HUES6 (cell line): Measurements from ENCODE around the gene SLC10A2.
"Not testable (repeated sequence)": the region's sequence is repeated elsewhere in the genome, so short reads cannot be mapped to it uniquely, and the experiment has no call there.

Source experiments
- H3K27ac ChIP-seq: 2 replicates; pipeline ENCODE4 v1.7.0; 2013; ENCODE audit warnings: low read depth, mild to moderate bottlenecking, low read length, inconsistent platforms
- H3K27me3 ChIP-seq: 2 replicates; pipeline ENCODE4 v1.6.1; 2013; ENCODE audit warnings: low read length; ENCODE audit not compliant: control insufficient read depth, insufficient read depth
- H3K36me3 ChIP-seq: 2 replicates; pipeline ENCODE4 v1.6.1; 2013; ENCODE audit warnings: low read length; ENCODE audit not compliant: control insufficient read depth, insufficient read depth
- H3K4me1 ChIP-seq: 2 replicates; pipeline ENCODE4 v1.6.1; 2013; ENCODE audit warnings: low read length; ENCODE audit not compliant: control insufficient read depth, insufficient read depth
- H3K4me3 ChIP-seq: 2 replicates; pipeline ENCODE4 v1.5.1; 2013; ENCODE audit warnings: low read depth, low read length
- H3K9ac ChIP-seq: one replicate; pipeline ENCODE4 v1.6.1; 2013; ENCODE audit warnings: mild to moderate bottlenecking, low read length
- H3K9me3 ChIP-seq: 2 replicates; pipeline ENCODE4 v1.6.1; 2013; ENCODE audit warnings: low read depth, low read length; ENCODE audit not compliant: control insufficient read depth, insufficient read depth

The SLC10A2 gene

GRCh38 chr13:103066079-103066780, at the start of gene SLC10A2:
SLC10A2 (minus strand) TSS chr13:103066417; CDS start chr13:103066249, 168 bp downstream.
- Histone ChIP-seq H3K4me1 (peaks cover 33% of the 10 kb centered on the region), H3K9me3 (no peaks in the 10 kb centered on the region), H3K27ac (no peak within 1 kb of the TSS), H3K27me3 (no peaks in the 10 kb centered on the region), H3K4me3 (no peak within 1 kb of the TSS), H3K9ac (no peak within 1 kb of the TSS), H3K36me3 (no peaks in the 10 kb centered on the region)

GRCh38 chr13:103107580-103107979, 41.4 kb upstream of the SLC10A2 start:
- no peaks in the 10 kb centered on the region for H3K4me1 ChIP-seq
- no peak overlapping the region for H3K4me3 ChIP-seq
- H3K27me3 ChIP-seq, result no peaks in the 10 kb centered on the region
- H3K27ac ChIP-seq, result no peak overlapping the region
- no peak overlapping the region for H3K9ac ChIP-seq
- no peaks in the 10 kb centered on the region for H3K36me3 ChIP-seq
- H3K9me3 ChIP-seq, result no peaks in the 10 kb centered on the region

GRCh38 chr13:103104340-103104739, 38.1 kb upstream of the SLC10A2 start:
- Histone ChIP-seq H3K9ac (no peak overlapping the region), H3K4me3 (no peak overlapping the region), H3K4me1 (peaks cover 8% of the 10 kb centered on the region; the same call in 1 of the 2 replicates), H3K9me3 (no peaks in the 10 kb centered on the region), H3K27me3 (no peaks in the 10 kb centered on the region), H3K27ac (no peak overlapping the region), H3K36me3 (no peaks in the 10 kb centered on the region)

GRCh38 chr13:103103456-103103855, 37.2 kb upstream of the SLC10A2 start:
- H3K36me3 ChIP-seq, H3K27ac ChIP-seq, H3K9me3 ChIP-seq, H3K27me3 ChIP-seq, H3K4me3 ChIP-seq, H3K9ac ChIP-seq, H3K4me1 ChIP-seq: not testable (repeated sequence)

GRCh38 chr13:103102482-103102881, 36.3 kb upstream of the SLC10A2 start:
- Histone ChIP-seq H3K9me3 (no peaks in the 10 kb centered on the region), H3K4me3 (no peak overlapping the region), H3K36me3 (no peaks in the 10 kb centered on the region), H3K27me3 (no peaks in the 10 kb centered on the region), H3K27ac (no peak overlapping the region), H3K4me1 (peaks cover 8% of the 10 kb centered on the region; the same call in 1 of the 2 replicates), H3K9ac (no peak overlapping the region)

GRCh38 chr13:103101901-103102300, 35.7 kb upstream of the SLC10A2 start:
- no peak overlapping the region for H3K27ac ChIP-seq
- peaks cover 8% of the 10 kb centered on the region; the same call in 1 of the 2 replicates for H3K4me1 ChIP-seq
- no peaks in the 10 kb centered on the region for H3K9me3 ChIP-seq
- no peaks in the 10 kb centered on the region for H3K36me3 ChIP-seq
- H3K4me3 ChIP-seq, result no peak overlapping the region
- no peak overlapping the region for H3K9ac ChIP-seq
- no peaks in the 10 kb centered on the region for H3K27me3 ChIP-seq

GRCh38 chr13:103101500-103101899, 35.3 kb upstream of the SLC10A2 start:
- Histone ChIP-seq H3K4me1 (peaks cover 8% of the 10 kb centered on the region; the same call in 1 of the 2 replicates), H3K4me3 (no peak overlapping the region), H3K9ac (no peak overlapping the region), H3K27me3 (no peaks in the 10 kb centered on the region), H3K27ac (no peak overlapping the region), H3K9me3 (no peaks in the 10 kb centered on the region), H3K36me3 (no peaks in the 10 kb centered on the region)

- no peaks in the 10 kb centered on the region for H3K36me3 ChIP-seq
- no peaks in the 10 kb centered on the region for H3K9me3 ChIP-seq
- peaks cover 8% of the 10 kb centered on the region; the same call in 1 of the 2 replicates for H3K4me1 ChIP-seq
- H3K27me3 ChIP-seq, result no peaks in the 10 kb centered on the region
- H3K27ac ChIP-seq, result no peak overlapping the region
- H3K9ac ChIP-seq, result no peak overlapping the region
- no peak overlapping the region for H3K4me3 ChIP-seq
Measured at GRCh38 chr13:103100830-103101229, 34.6 kb upstream of the SLC10A2 start.

- Histone ChIP-seq H3K9me3 (peaks cover 3% of the 10 kb centered on the region; the same call in 1 of the 2 replicates), H3K4me1 (peaks cover 8% of the 10 kb centered on the region; the same call in 1 of the 2 replicates), H3K4me3 (no peak overlapping the region), H3K27ac (no peak overlapping the region), H3K36me3 (no peaks in the 10 kb centered on the region), H3K9ac (no peak overlapping the region), H3K27me3 (no peaks in the 10 kb centered on the region)
Measured at GRCh38 chr13:103099722-103100293, 33.6 kb upstream of the SLC10A2 start.

GRCh38 chr13:103098535-103098934, 32.3 kb upstream of the SLC10A2 start:
- no peaks in the 10 kb centered on the region for H3K36me3 ChIP-seq
- H3K27me3 ChIP-seq, result no peaks in the 10 kb centered on the region
- H3K4me1 ChIP-seq, result peaks cover 8% of the 10 kb centered on the region; the same call in 1 of the 2 replicates
- no peak overlapping the region for H3K9ac ChIP-seq
- no peak overlapping the region for H3K4me3 ChIP-seq
- H3K9me3 ChIP-seq, result peaks cover 12% of the 10 kb centered on the region
- no peak overlapping the region for H3K27ac ChIP-seq

GRCh38 chr13:103097366-103097928, 31.2 kb upstream of the SLC10A2 start:
- Histone ChIP-seq H3K4me3 (no peak overlapping the region), H3K36me3 (no peaks in the 10 kb centered on the region), H3K27ac (no peak overlapping the region), H3K9me3 (peaks cover 23% of the 10 kb centered on the region), H3K9ac (no peak overlapping the region), H3K4me1 (peaks cover 8% of the 10 kb centered on the region; the same call in 1 of the 2 replicates), H3K27me3 (no peaks in the 10 kb centered on the region)
